Lung (tissue), 12 donors: ENCODE measurements around the gene ATF2. TPM values are rescaled to one million over a fixed set of nuclear protein-coding genes. Genes with fewer than 3 reads are reported as not detected.

Experiments
- ATAC-seq: fragments of 200-7000 bp; cut with Tn5 transposase; one replicate; pipeline ENCODE4 v1.9.1; 2020; ENCODE audit warnings: moderate number of reproducible peaks; ENCODE audit not compliant: insufficient read depth, low FRiP score
- DNase-seq, 3 donors: peaks; one replicate each; pipeline ENCODE4 v3.0.0-alpha.2; 2013 to 2017
- H3K27ac ChIP-seq, 2 donors: one replicate each; pipeline ENCODE4 v1.5.1; 2013; ENCODE audit warnings: mild to moderate bottlenecking in 2 of 2, moderate library complexity in 2 of 2, control low read depth in 1 of 2, inconsistent platforms in 1 of 2, low read depth in 1 of 2, low read length in 1 of 2
- H3K27me3 ChIP-seq, 3 donors: one replicate each; pipeline ENCODE4 v1.5.1; 2013; ENCODE audit warnings: low read length in 2 of 3; ENCODE audit not compliant: control insufficient read depth in 3 of 3, insufficient read depth in 3 of 3
- H3K36me3 ChIP-seq, 4 donors: one replicate each; pipeline ENCODE4 v1.5.1; 2013; ENCODE audit warnings: low read length in 4 of 4, mild to moderate bottlenecking in 1 of 4, moderate library complexity in 1 of 4; ENCODE audit not compliant: control insufficient read depth in 4 of 4, insufficient read depth in 4 of 4
- H3K4me1 ChIP-seq, 5 donors: one replicate each; pipeline ENCODE4 v1.5.1; 2013; ENCODE audit warnings: low read length in 5 of 5, mild to moderate bottlenecking in 2 of 5, moderate library complexity in 1 of 5; ENCODE audit not compliant: control insufficient read depth in 5 of 5, insufficient read depth in 5 of 5
- H3K4me3 ChIP-seq: one replicate; pipeline ENCODE4 v1.5.1; 2013; ENCODE audit warnings: mild to moderate bottlenecking, control low read depth, moderate library complexity
- H3K9ac ChIP-seq, 2 donors: one replicate each; pipeline ENCODE4 v1.5.1; 2013; ENCODE audit warnings: low read length in 2 of 2, control low read depth in 1 of 2; ENCODE audit not compliant: insufficient read depth in 1 of 2
- H3K9me3 ChIP-seq, 4 donors: one replicate each; pipeline ENCODE4 v1.5.1; 2013; ENCODE audit warnings: low read length in 3 of 4, mild to moderate bottlenecking in 1 of 4, moderate library complexity in 1 of 4; ENCODE audit not compliant: control insufficient read depth in 4 of 4, insufficient read depth in 3 of 4
- WGBS, 2 donors: extraction: QIAGEN DNeasy Blood & Tissue Kit; methylation state at CpG; one replicate each; pipeline ENCODE4 v1.1.7; 2013; 5-methylcytosine and 5-hydroxymethylcytosine counted together
- polyA plus RNA-seq, 2 donors: library from polyadenylated mRNA; stranded (reverse); fragments of 200-250 nt; gene quantifications; one replicate each; pipeline ENCODE4 v1.2.1, GENCODE V29; 2013
- total RNA-seq, 2 donors: library from RNA; depleted of rRNA in 1 of 2; stranded (reverse); fragments of >200 nt in 1 of 2; gene quantifications; one replicate each; pipeline ENCODE4 v1.2.1, GENCODE V29; 2014 to 2021
- TF ChIP-seq, protein P1 (sequence below): IDR thresholded peaks from 2 replicates; pipeline ENCODE4 v1.5.1; 2012; ENCODE audit warnings: mild to moderate bottlenecking; ENCODE audit errors: control extremely low read depth, extremely low read depth
- donor health status: control.
- donor health status: control.
- donor health status: Bipolar disorder and iron deficiency.
- donor health status: healthy.
- donor health status: DM: yes; HTN: yes; CAD: no.

Gene ATF2
- total and polyA plus RNA-seq, 4 donors: 16.3 to 92.7 (median 30.2) TPM

DNA sequence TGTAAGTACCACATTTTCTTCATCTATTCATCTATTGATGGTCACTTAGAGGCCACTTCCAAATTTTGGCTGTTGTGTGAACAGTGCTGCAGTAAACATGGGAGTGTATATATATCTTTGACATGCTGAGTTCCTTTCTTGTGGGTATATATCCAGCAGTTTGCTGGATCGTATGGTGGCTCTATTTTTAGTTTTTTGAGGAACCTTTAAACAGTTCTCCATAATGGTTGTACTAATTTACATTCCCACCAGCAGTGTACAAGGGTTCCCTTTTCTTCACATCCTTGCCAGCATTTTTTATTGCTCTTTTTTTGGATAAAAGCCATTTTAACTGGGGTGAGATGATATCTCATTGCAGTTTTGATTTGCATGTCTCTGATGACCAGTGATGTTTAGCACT is 20.8 kb upstream of the ATF2 start:
- H3K27ac ChIP-seq: no peak overlapping the region
- ATAC-seq: no peak

GRCh38 chr2:175187378-175187777 is 19.4 kb upstream of the ATF2 start:
- Histone ChIP-seq H3K9me3 (no peaks in the 10 kb centered on the region), H3K9ac (no peak overlapping the region), H3K27me3 (no peaks in the 10 kb centered on the region), H3K4me1 (no peaks in the 10 kb centered on the region), H3K4me3 (no peak overlapping the region), H3K36me3 (no peaks in the 10 kb centered on the region), H3K27ac (no peak overlapping the region)
- ATAC-seq (no peak), DNase-seq (no peak)
- TF ChIP-seq, protein P1, sequence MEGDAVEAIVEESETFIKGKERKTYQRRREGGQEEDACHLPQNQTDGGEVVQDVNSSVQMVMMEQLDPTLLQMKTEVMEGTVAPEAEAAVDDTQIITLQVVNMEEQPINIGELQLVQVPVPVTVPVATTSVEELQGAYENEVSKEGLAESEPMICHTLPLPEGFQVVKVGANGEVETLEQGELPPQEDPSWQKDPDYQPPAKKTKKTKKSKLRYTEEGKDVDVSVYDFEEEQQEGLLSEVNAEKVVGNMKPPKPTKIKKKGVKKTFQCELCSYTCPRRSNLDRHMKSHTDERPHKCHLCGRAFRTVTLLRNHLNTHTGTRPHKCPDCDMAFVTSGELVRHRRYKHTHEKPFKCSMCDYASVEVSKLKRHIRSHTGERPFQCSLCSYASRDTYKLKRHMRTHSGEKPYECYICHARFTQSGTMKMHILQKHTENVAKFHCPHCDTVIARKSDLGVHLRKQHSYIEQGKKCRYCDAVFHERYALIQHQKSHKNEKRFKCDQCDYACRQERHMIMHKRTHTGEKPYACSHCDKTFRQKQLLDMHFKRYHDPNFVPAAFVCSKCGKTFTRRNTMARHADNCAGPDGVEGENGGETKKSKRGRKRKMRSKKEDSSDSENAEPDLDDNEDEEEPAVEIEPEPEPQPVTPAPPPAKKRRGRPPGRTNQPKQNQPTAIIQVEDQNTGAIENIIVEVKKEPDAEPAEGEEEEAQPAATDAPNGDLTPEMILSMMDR: no peak
- WGBS, 2 donors: 96 to 97% methylated on average over 1 of the region's 1 CpG

More for the DNA sequence above, 20.8 kb upstream of the ATF2 start:
- no peaks in the 10 kb centered on the region for H3K9me3 ChIP-seq
- WGBS, 2 donors: 16 to 42% methylated on average over 1 of the region's 1 CpG
- H3K36me3 ChIP-seq: no peaks in the 10 kb centered on the region
- no peaks in the 10 kb centered on the region for H3K27me3 ChIP-seq
- H3K4me3 ChIP-seq: no peak overlapping the region
- DNase-seq: no peak
- no peaks in the 10 kb centered on the region for H3K4me1 ChIP-seq
- TF ChIP-seq, protein P1: no peak
- H3K9ac ChIP-seq: no peak overlapping the region

DNA sequence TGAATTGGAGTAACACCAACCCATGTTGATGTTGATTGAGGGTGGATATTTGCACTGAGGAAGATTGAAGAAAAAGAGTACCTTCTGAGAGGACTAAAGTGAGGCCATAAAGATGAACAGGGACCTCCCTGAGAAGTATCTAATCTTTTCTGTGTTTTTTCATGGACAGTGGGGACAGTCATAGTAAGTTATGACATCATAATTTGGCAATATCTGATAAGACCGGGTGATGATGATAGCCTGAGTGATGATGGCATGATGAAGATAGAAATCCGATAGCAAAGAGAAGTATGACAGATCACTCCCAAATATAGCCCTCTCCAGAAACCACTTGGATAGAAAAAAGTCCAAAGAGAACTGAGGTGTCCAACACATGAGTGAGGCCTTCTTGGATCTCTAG is 15.7 kb upstream of the ATF2 start:
- Histone ChIP-seq H3K4me1 (peaks cover 0 to 13% (median 0%) of the 10 kb centered on the region in 5 donors), H3K9ac (no peak overlapping the region), H3K9me3 (no peaks in the 10 kb centered on the region), H3K4me3 (no peak overlapping the region), H3K27me3 (no peaks in the 10 kb centered on the region), H3K27ac (no peak overlapping the region), H3K36me3 (peaks cover 4 to 12% (median 4%) of the 10 kb centered on the region in 4 donors)
- DNase-seq (no peak), ATAC-seq (no peak)
- WGBS, 2 donors: 87 to 92% methylated on average over 2 of the region's 2 CpGs
- TF ChIP-seq, protein P1: no peak

- ATAC-seq (no peak), DNase-seq (no peak)
- Histone ChIP-seq H3K9ac (peak overlapping the region in 1 of 2 donors; percentile 37), H3K27me3 (no peaks in the 10 kb centered on the region), H3K27ac (peak overlapping the region; percentile 93 to 94), H3K4me1 (peaks cover 0 to 13% (median 0%) of the 10 kb centered on the region in 5 donors), H3K9me3 (no peaks in the 10 kb centered on the region), H3K4me3 (peak overlapping the region; percentile 10), H3K36me3 (peaks cover 4 to 18% (median 16%) of the 10 kb centered on the region in 4 donors)
- TF ChIP-seq, protein P1: no peak
- 57 to 66% methylated on average over 5 of the region's 5 CpGs for WGBS, 2 donors
Observed at GRCh38 chr2:175181877-175182308, 13.9 kb upstream of the ATF2 start.
